SK-N-SH treated with all-trans-retinoic acid at 6 μM for 48 hours (cell line): ENCODE results near the gene OR51B4.

Source experiments
- ARNTL ChIP-seq: fragments of 450-650 bp; formaldehyde crosslinking; IDR thresholded peaks from 2 replicates; pipeline ENCODE4 v1.5.0; 2020; ENCODE audit warnings: low read depth, mild to moderate bottlenecking, moderate library complexity, borderline replicate concordance
- BACH2 ChIP-seq: fragments of 250-450 bp; sonication (Bioruptor Pico); IDR thresholded peaks from 2 replicates; pipeline ENCODE4 v1.9.0; 2021; ENCODE audit warnings: mild to moderate bottlenecking, borderline replicate concordance
- CREB5 ChIP-seq: fragments of 250-450 bp; sonication (Bioruptor Pico); IDR thresholded peaks from 2 replicates; pipeline ENCODE4 v1.5.1; 2020; ENCODE audit warnings: low read depth, mild to moderate bottlenecking, moderate library complexity
- OSR1 ChIP-seq: fragments of 250-450 bp; sonication (Bioruptor Pico); IDR thresholded peaks from 2 replicates; pipeline ENCODE4 v1.8.0; 2022; ENCODE audit warnings: moderate library complexity, mild to moderate bottlenecking, inconsistent platforms
- TCF4 ChIP-seq: fragments of 250-450 bp; sonication (Bioruptor Pico); IDR thresholded peaks from 2 replicates; pipeline ENCODE4 v1.8.0; 2021; ENCODE audit warnings: mild to moderate bottlenecking, moderate library complexity, borderline replicate concordance
- TOX ChIP-seq: fragments of 250-450 bp; sonication (Bioruptor Pico); IDR thresholded peaks from 2 replicates; pipeline ENCODE4 v1.8.0; 2021; ENCODE audit warnings: mild to moderate bottlenecking, moderate library complexity, borderline replicate concordance
- TSHZ2 ChIP-seq: fragments of 250-450 bp; sonication (Bioruptor Pico); IDR thresholded peaks from 2 replicates; pipeline ENCODE4 v1.5.0; 2020; ENCODE audit warnings: mild to moderate bottlenecking, moderate library complexity
- ZNF70 ChIP-seq: fragments of 450-650 bp; formaldehyde crosslinking; IDR thresholded peaks from 2 replicates; pipeline ENCODE4 v1.5.0; 2020; ENCODE audit warnings: mild to moderate bottlenecking, moderate library complexity

GRCh38 chr11:5269715-5270147 lies 32.0 kb downstream of the OR51B4 start, which contains the start of gene HBE1:
- TF ChIP-seq OSR1 (no peak), ZNF70 (CRISPR knock-in tag) (no peak), CREB5 (CRISPR knock-in tag) (no peak), TCF4 (CRISPR knock-in tag) (no peak), TOX (CRISPR knock-in tag) (no peak), ARNTL (CRISPR knock-in tag) (no peak), BACH2 (CRISPR knock-in tag) (no peak), TSHZ2 (no peak)
